ENCODE measurements around the gene SELENOO.

SELENOO gene

DNA sequence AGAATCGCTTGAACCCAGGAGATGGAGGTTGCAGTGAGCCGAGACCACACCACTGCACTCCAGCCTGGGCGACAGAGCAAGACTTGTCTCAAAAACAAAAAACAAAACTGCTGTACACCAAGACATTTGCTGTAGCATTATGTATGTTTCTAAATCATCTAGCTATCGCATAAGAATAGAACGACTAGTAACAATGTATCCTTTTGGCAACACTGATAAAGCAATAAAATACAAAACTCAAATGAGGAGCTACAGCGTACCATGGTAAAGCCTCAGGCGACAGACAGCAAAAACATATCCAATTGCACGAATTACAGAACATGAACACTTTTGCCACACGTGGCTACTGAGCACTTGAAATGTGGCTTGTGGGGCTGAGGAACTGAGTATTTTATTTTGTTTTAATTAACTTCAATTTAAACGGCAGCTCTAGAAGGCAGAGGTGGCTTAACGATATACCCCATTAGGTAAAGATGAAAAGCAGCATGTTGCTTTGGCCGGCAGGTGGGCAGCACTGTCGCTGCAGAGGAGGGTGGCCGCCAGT is 41.7 kb downstream of the SELENOO start:
- Histone ChIP-seq H3K27ac (no peak overlapping the region), H3K4me1 (peaks cover 2% of the 10 kb centered on the region)

DNA sequence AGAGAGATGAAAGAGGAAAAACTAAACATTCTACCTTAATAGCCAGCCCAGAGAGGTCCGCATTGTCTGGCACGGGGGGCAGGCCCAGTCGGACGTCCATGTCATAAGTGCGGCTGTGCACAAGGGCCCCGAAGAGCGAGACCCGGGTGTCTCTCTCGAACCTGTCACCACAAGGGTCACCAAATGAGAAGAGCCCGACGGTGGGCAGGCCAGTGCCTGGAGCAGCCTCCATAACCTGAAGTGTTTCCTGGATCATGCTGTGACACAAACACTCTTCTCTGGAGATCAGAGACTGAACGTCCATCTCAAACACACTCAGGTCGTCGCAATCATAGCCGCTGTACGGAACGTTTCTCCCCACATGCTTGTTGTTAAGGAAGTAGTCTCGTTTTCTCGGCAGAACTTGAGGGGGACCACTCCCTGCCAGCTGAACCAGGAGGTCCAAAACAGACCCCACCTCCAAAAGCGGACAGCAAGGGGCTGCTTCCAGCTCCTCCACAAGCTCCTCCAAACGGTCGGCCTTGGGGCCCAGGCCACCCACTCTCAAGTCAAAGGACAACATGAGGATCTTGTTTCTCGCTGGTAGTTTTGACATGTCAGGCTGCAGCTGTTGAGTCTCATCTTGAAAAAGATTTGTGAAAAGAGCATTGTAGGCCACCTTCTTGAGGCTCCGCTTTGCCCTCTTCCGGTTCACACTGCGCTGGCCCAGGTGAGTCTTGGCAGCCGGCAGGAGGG is 43.0 kb downstream of the SELENOO start:
- H3K9me3 ChIP-seq (ENCODE audit: control insufficient read depth, low read length) = no peaks in the 10 kb centered on the region
- H3K9ac ChIP-seq = peak overlapping the region; percentile 28
- TF ChIP-seq, protein P1, sequence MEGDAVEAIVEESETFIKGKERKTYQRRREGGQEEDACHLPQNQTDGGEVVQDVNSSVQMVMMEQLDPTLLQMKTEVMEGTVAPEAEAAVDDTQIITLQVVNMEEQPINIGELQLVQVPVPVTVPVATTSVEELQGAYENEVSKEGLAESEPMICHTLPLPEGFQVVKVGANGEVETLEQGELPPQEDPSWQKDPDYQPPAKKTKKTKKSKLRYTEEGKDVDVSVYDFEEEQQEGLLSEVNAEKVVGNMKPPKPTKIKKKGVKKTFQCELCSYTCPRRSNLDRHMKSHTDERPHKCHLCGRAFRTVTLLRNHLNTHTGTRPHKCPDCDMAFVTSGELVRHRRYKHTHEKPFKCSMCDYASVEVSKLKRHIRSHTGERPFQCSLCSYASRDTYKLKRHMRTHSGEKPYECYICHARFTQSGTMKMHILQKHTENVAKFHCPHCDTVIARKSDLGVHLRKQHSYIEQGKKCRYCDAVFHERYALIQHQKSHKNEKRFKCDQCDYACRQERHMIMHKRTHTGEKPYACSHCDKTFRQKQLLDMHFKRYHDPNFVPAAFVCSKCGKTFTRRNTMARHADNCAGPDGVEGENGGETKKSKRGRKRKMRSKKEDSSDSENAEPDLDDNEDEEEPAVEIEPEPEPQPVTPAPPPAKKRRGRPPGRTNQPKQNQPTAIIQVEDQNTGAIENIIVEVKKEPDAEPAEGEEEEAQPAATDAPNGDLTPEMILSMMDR (IDR thresholded peaks at IDR 0.05) = no peak
- H2AFZ ChIP-seq = peak overlapping the region; percentile 89
- no peaks in the 10 kb centered on the region for H3K36me3 ChIP-seq (ENCODE audit: control insufficient read depth, insufficient read depth, low read length)
- H3K4me1 ChIP-seq = peaks cover 2% of the 10 kb centered on the region
- H3K27ac ChIP-seq = no peak overlapping the region
- H3K4me3 ChIP-seq (ENCODE audit: low read depth, low read length) = peak overlapping the region; percentile 97
- no peaks in the 10 kb centered on the region for H3K27me3 ChIP-seq (ENCODE audit: control insufficient read depth, insufficient read depth, low read length)
- peak overlapping the region; percentile 95 for H3K4me2 ChIP-seq (ENCODE audit: low read length)
- H3K79me2 ChIP-seq = peaks cover 24% of the 10 kb centered on the region

More for the DNA sequence above, 41.7 kb downstream of the SELENOO start:
- no peaks in the 10 kb centered on the region for H3K36me3 ChIP-seq (ENCODE audit: control insufficient read depth, insufficient read depth, low read length)
- no peak overlapping the region for H2AFZ ChIP-seq
- no peaks in the 10 kb centered on the region for H3K27me3 ChIP-seq (ENCODE audit: control insufficient read depth, insufficient read depth, low read length)
- no peaks in the 10 kb centered on the region for H3K9me3 ChIP-seq (ENCODE audit: control insufficient read depth, low read length)
- no peak overlapping the region for H3K4me3 ChIP-seq (ENCODE audit: low read depth, low read length)
- no peak overlapping the region for H3K4me2 ChIP-seq (ENCODE audit: low read length)
- H3K9ac ChIP-seq = no peak overlapping the region
- peaks cover 27% of the 10 kb centered on the region for H3K79me2 ChIP-seq
- TF ChIP-seq, protein P1 (IDR thresholded peaks at IDR 0.05) = no peak

DNA sequence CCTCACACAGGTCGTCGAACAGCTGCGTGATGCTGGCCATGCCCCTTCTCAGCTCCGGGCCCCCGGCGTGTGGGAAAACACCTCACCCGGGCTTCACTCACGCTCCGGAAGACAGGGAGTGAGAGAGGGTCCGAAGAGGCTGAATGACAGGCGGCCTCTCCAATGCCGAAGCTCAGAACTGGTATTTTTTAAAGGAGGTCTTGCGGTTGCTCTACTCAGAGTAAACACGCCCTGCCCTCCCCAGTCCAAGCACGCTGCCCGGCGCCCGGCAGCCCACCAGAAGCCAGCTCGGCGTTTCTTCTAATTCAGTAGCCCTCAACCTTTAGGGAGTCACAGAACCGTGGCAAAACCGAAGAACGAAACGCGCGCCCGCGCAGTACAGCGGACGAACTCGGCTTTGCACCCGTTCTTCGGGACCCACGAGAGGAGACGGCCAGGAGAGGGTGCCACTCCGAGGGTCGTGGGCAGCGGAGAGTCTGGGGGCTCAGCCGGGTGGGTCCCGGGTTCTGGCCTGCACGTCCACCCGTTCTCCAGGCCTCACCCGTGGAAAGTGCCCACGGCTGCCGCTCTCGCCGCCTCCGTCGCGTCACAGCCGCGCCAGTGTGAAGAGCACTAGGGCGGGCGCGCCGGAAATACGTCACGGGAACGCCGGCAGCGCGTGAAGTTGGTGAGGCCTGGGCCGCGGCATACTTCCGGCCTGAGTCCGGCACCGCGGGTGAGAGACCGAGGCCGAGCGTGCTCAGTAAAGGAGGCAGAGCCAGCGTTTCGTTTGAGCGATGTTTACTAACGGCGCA is 43.8 kb downstream of the SELENOO start, which contains the start of gene TUBGCP6:
Gene TUBGCP6 (minus strand): TSS at position 604 of the 794 bp plus-strand sequence. CDS start 564 bp downstream, at position 40.
- peak within 1 kb of the TSS; percentile 95 for H3K4me2 ChIP-seq (ENCODE audit: low read length)
- peak within 1 kb of the TSS; percentile 43 for H3K9ac ChIP-seq
- H3K27me3 ChIP-seq (ENCODE audit: control insufficient read depth, insufficient read depth, low read length) = no peaks in the 10 kb centered on the region
- TF ChIP-seq, protein P1 (IDR thresholded peaks at IDR 0.05) = no peak
- H3K9me3 ChIP-seq (ENCODE audit: control insufficient read depth, low read length) = no peaks in the 10 kb centered on the region
- H3K36me3 ChIP-seq (ENCODE audit: control insufficient read depth, insufficient read depth, low read length) = no peaks in the 10 kb centered on the region
- H2AFZ ChIP-seq = peak within 1 kb of the TSS; percentile 89
- H3K79me2 ChIP-seq = peaks cover 19% of the 10 kb centered on the region
- peaks cover 2% of the 10 kb centered on the region for H3K4me1 ChIP-seq
- H3K4me3 ChIP-seq (ENCODE audit: low read depth, low read length) = peak within 1 kb of the TSS; percentile 97
- H3K27ac ChIP-seq = peak within 1 kb of the TSS; percentile 79

DNA sequence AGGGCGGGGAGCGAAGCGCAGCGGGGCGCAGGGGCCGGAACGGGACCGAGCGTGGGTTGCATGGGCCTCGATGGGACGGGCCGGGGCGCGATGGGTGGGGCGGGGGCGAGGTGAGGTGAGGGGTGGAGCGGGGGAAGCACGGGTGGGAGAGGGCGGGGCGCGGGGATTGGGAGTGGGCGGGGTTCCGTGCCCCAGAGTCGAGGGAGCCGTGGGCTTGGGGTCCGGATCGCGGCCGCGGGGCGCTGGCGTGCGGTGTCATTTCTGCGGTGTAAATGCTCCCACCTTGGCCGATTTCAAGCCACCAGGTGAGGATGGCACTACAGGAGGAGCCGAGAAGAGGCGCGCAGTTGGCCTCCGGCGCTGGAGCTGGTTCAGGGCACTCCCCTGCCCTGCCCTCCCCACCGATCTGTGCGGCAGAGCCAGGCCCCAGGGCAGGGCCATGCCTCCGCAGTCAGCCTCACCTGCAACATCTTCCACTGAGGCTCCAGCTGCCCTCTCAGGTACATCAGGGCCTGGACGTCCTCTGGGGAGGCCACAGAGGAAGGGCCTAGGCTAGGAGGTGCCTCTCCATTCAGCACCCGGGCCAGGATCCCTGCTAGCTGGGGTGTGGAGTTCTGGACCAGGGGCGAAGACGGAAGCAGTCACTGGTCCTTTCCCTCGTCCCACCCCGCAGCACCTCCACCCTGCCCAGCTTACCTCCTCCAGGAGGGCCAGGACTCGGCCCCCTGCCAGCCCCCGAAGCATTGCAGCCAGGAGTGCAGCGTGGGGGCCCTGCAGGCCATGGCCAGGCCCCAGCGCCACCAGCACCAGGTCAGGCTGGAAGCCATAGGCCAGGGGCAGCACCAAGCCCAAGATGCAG is 44.6 kb downstream of the SELENOO start:
- Histone ChIP-seq H3K4me2 (ENCODE audit: low read length) (peak overlapping the region; percentile 95), H3K27me3 (ENCODE audit: control insufficient read depth, insufficient read depth, low read length) (no peaks in the 10 kb centered on the region), H3K36me3 (ENCODE audit: control insufficient read depth, insufficient read depth, low read length) (no peaks in the 10 kb centered on the region), H3K9ac (no peak overlapping the region), H3K9me3 (ENCODE audit: control insufficient read depth, low read length) (no peaks in the 10 kb centered on the region), H3K4me3 (ENCODE audit: low read depth, low read length) (peak overlapping the region; percentile 97), H3K79me2 (peaks cover 16% of the 10 kb centered on the region), H2AFZ (peak overlapping the region; percentile 89), H3K4me1 (peaks cover 2% of the 10 kb centered on the region), H3K27ac (peak overlapping the region; percentile 79)
- TF ChIP-seq, protein P1 (IDR thresholded peaks at IDR 0.05) = no peak

Measured in parathyroid adenoma (tissue), 2 donors.